G401 (cell line): ENCODE measurements around the gene COPRS. TPM values are rescaled to one million over a fixed set of nuclear protein-coding genes. Genes with fewer than 3 reads are reported as not detected.
"Not testable (repeated sequence)": the region's sequence is repeated elsewhere in the genome, so short reads cannot be mapped to it uniquely, and the experiment has no call there.

Experiments used
- DNase-seq: peaks from one replicate; pipeline ENCODE4 v3.0.0-alpha.2; 2015; ENCODE audit warnings: low spot score
- in situ Hi-C: cut with HindIII; loops from 2 replicates; pipeline ENCODE4 v1.10.0; 2016; ENCODE audit warnings: low sequenced_read_pairs, mixed read lengths
- total RNA-seq: library from RNA; depleted of rRNA; stranded (reverse); fragments of >200 nt; shearing (Covaris generic); gene quantifications from 2 replicates; pipeline ENCODE4 v1.2.3, GENCODE V29; 2014

The COPRS gene
- total RNA-seq, 1 experiment from 2014 or later, result 199 TPM

DNA sequence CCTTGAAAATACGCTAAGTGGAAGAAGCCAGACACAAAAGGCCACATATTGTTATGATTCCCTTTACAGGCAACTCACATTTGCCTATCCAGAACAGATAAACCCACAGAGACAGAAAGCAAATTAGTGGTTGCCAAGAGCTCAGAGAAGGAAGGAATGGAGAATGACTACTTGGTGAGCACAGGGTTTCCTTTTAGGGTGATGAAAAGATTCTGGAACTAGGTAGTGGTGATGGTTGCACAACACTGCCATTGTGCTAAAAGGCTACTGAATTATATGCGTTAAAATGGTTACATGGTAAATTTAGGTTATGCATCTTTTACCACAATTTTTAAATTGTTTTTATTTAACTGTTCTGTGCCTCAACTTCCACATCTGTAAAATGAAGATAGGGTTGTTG lies 4.4 kb downstream of the COPRS start:
- in situ Hi-C loops, result no loop called here
- no peak for DNase-seq

GRCh38 chr17:31853911-31854470 lies 5.1 kb downstream of the COPRS start:
- in situ Hi-C loops, result no loop called here
- no peak for DNase-seq

GRCh38 chr17:31845291-31845690 lies 13.8 kb downstream of the COPRS start:
- in situ Hi-C loops, result no loop called here

GRCh38 chr17:31843070-31843745 lies 15.8 kb downstream of the COPRS start:
- DNase-seq, result peak; percentile 79
- in situ Hi-C loops, result no loop called here

More at GRCh38 chr17:31845291-31845690, 13.8 kb downstream of the COPRS start:
- DNase-seq, result no peak

- peak; percentile 91 for DNase-seq
- in situ Hi-C loops, result no loop called here
These were observed 16.6 kb downstream of the COPRS start for GRCh38 chr17:31842195-31843069.

DNA sequence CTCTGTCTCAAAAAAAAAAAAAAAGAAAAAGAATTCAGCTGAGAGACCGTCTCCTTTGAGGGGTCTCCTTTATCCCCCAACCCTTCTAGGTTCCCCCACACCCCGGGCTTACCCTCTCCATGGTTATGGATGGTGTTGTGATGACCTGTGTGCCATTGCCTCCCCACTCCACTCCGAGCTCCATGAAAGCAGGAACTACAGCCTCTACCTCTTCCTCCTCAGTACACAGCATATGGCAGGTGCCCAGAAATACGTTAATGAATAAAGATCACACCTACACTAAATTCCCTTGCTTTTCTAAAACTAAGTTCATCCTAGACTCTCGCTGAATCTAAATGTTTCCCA lies 17.2 kb downstream of the COPRS start:
- DNase-seq, result no peak
- in situ Hi-C loops, result no loop called here

DNA sequence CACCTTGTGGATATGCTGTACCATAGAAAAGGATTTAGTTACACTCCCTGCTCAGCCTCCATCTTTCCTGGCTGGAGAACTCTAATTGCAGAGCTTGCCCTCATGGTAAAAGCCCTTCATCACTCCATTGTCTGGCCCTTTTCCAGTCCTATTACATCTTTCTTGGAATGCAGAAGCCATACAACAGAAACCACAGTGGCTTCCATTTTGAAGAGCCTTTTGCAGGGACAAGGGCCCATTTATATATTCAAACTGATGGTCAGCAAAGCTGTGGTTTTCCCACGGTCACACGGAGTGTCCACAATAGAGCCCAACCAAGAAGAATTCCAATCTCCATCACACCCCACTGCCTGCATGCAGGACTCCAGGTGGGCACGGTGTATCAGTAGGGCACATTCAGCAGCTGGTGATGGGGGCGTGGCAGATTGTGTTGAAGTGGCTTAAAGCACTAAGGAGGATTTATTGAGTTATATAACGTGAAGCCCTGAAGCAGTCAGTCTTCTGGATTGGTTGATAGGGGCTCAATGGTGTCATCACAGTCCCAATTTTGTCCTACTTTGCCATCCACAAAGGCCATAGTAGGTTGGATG lies 20.3 kb downstream of the COPRS start:
- DNase-seq, result no peak
- in situ Hi-C loops, result no loop called here

GRCh38 chr17:31835984-31836383 lies 23.1 kb downstream of the COPRS start:
- DNase-seq, result no peak
- in situ Hi-C loops, result no loop called here

- in situ Hi-C loops, result no loop called here
- DNase-seq, result no peak
These were observed 24.6 kb downstream of the COPRS start for GRCh38 chr17:31834448-31834847.

DNA sequence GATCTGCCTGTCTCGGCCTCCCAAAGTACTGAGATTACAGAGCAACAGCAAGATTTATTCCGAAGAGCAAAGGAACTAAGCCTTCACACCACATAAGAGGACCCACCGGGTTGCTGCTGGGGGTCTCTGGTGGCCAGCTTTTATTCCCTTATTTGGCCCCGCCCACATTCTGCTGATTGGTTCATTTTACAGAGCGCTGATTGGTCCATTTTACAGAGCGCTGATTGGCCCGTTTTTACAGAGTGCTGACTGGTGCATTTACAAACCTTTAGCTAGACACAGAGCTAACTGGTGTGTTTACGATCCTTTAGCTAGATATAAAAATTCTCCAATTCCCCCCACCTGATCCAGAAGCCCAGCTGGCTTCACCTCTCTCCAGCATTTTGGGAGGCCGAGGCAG lies 26.3 kb downstream of the COPRS start:
- no peak for DNase-seq
- in situ Hi-C loops, result no loop called here

DNA sequence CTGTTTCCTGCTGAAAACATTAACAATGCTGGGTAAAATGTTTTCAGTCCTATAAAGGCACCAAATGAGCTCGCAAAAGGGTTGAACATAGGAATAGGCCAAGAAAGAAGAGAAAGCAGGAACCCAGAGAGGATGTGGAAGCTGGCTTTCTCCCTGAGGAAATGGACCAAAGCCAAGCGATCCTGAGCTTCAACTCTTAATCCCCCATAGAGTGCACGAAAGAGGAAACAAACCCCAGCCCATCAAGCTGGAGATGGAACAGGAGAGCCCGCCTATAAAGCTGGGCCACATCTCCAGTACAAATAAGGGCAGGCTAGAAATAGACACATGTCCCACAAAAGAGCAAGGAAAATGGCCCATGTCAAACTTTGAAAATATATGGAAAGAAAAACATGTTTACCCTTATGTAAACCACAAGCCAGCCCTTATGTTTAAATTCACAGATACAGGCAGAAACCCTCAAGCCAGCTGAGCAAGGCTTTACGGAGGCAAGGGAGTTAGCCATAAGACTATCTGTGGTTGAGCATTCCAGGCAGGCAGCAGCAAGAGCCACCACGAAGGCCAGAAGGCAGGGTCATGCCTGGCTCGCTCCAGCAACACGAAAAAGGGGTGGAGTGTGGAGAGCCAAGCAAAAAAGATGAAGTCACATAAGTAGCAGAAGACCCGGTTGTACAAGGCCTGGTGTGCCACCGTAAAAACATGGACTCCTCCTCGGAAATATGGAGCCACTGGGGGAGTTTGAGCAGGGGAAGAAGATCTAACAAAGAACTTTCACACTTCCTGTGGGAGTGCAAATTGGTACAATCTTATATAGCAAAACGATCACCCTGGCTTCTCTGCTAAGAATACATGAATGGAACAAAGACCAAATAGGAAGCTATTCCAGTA lies 27.8 kb downstream of the COPRS start:
- in situ Hi-C loops, result no loop called here
- DNase-seq, result no peak

DNA sequence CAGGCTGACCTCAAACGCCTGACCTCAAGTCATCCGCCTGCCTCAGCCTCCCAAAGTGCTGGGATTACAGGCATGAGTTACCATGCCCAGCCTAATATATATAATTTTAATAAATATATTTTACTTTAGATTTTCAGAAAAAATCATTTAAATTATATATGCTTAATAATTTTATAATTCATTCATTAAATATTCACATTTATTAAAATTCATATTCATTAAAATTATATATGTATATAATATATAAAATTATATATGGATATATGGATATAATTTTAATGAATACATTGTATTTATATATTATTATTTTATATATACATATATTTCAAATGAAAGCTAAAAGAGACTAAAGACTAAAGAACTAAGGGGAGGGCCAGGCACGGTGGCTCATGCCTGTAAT lies 29.4 kb downstream of the COPRS start:
- in situ Hi-C loops, result no loop called here
- DNase-seq, result no peak

DNA sequence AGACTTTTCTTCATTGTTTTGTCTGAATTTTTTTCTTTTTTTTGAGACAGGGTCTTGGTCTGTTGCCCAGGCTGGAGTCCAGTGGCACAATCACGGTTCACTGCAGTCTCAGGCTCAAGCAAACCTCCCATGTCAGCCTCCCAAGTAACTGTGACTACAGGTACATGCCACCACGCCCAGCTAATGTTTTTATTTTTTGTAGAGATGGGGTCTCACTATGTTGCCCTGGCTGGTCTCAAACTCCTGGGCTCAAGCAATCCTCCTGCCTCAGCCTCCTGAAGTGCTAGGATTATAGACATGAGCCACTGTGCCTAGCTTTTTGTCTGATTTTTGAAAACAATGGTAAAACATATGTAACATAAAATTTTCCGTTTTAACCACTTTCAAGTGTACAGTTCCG lies 30.1 kb downstream of the COPRS start:
- DNase-seq, in situ Hi-C loops: not testable (repeated sequence)

DNA sequence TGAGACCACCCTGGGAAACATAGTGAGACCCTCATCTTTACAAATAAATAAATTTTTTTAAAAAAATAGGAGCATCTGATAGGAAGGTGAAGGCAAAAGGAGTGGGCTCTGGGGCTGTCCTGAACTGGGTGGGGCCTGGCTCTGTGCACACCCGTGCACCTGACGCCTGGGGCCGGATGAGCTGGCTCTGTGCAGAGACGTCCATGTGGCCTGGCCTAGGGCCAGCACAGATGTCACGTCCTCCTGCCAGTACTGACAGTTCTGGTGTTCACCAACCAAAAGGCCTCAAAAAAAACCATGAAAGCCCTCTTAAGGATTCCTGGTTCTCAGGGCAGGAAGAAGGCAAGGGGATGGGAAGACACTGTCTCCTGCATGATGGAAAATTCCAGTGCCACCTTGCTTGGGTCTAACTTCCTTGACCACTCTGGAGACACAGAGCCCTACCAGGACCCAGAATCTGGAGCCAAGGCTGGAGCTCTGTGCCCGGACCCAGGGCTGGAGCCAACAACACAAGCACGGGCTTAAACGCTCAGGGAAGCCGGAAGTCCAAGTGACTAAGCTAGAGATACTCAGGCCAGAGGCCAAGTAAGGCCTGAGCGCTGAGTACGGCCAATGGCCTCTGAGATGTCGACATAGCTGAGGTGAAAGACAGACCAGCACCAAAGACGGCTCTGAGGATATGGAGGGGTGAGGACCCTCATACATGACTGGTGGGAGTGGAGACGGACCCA lies 32.9 kb downstream of the COPRS start:
- DNase-seq, result peak; percentile 59
- in situ Hi-C loops, result no loop called here

DNA sequence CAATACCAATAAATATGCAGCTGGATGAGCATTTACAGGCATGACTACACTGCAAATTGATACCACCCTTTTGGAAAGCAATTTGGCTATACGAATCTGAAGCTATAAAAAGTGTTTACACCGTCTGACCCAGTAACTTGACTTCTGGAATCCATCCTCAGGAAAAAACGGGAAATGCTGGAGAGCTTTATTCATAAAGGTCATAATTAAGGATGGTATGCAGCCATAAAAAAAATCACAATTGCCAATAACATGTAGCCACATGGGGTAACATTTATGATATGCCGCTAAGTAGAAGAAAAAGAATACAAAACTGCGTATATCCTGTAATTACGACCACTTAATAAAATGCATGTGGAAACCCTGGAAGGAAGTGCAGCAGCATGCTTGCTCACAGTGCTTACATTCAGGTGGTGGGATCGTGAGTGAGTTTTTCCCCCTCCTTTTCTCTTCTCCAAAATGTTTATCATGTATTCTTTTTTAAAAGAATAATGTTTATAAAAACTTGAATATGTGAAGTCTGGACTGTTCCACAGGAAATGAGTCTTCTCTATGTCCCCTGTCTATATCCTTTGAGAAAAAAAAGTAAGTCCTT lies 34.2 kb downstream of the COPRS start:
- no peak for DNase-seq
- in situ Hi-C loops, result no loop called here

DNA sequence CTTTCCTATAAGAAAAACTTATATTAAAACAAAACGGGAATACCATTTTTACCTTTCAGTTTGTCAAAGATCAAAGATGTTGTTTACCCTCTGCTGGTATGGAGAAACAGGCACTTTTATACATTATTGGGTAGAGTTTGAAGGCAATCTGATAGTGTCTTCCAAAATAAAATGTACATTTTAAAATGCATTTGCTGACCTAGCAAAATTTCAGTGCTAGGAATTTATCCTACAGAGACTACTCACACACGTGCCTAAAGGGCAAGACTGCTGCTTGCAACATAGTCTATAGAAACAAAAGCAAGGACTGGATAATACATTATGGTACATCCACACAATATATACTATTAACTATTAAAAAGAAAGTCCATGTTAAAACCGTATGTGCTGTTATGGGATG lies 36.0 kb downstream of the COPRS start:
- in situ Hi-C loops, result no loop called here
- DNase-seq, result no peak

DNA sequence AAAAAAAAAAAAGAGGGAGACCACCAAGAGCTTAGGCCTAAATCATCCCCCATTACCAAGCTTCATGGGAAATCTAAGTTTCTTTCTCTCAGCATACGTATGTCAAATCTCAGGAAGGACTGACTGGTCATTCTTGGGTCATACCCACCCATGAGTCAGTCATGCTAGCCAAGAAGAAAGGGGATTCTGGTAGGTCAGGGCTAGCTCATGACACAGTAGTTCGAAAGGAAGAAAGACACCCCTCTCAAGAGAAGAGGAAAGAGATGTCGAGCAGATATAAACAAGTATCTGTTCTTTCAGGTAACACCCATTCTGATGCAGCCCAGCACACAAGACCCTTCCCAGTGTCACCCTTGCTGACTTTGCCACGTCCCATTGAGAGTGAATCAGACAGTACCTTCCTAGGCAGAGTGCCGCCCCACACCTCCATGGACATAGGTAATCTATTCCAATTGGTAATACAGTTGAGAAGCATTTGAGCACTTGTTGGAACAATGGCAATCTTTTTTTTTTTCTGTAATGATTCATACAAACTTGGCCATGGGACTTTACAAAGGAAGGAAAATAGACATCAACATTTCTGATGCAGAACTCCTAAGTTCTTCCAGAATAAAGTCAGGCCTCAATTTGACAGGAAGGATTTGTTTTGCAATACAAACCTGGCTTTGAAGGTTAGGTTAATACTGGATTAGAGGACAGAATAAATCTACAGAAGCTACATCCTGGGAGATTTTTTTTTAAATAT lies 38.2 kb downstream of the COPRS start:
- DNase-seq, result no peak
- in situ Hi-C loops, result no loop called here
